Ascending aorta (tissue), 2 donors: ENCODE measurements around the gene CPNE8. TPM values are rescaled to one million over a fixed set of nuclear protein-coding genes. Genes with fewer than 3 reads are reported as not detected.

Source experiments
- DNase-seq, 2 donors: peaks; one replicate each; pipeline ENCODE4 v3.0.0-alpha.2; 2019; ENCODE audit warnings: low spot score in 2 of 2
- H3K27ac ChIP-seq, 2 donors: fragments of 200-600 bp; sonication (generic); one replicate each; pipeline ENCODE4 v1.5.1; 2016 to 2017; ENCODE audit warnings: mild to moderate bottlenecking in 1 of 2
- H3K27me3 ChIP-seq: fragments of 200-600 bp; sonication (generic); one replicate; pipeline ENCODE4 v1.5.1; 2017
- H3K36me3 ChIP-seq, 2 donors: fragments of 200-600 bp; sonication (generic); one replicate each; pipeline ENCODE4 v1.5.1; 2016
- H3K4me1 ChIP-seq, 2 donors: fragments of 200-600 bp; sonication (generic); one replicate each; pipeline ENCODE4 v1.5.1; 2016 to 2017; ENCODE audit warnings: mild to moderate bottlenecking in 1 of 2
- H3K4me3 ChIP-seq, 2 donors: fragments of 200-600 bp; sonication (generic); one replicate each; pipeline ENCODE4 v1.5.1; 2016 to 2017; ENCODE audit warnings: mild to moderate bottlenecking in 1 of 2
- H3K9me3 ChIP-seq, 2 donors: fragments of 200-600 bp; sonication (generic); one replicate each; pipeline ENCODE4 v1.5.1; 2016
- intact Hi-C: fragments of 100-400 bp; cut with DNase I; formaldehyde crosslinking; loops from one replicate; pipeline ENCODE4 v1.15.1; 2023
- total RNA-seq: library from RNA; depleted of rRNA; stranded (reverse); fragments of >200 nt; gene quantifications from one replicate; pipeline ENCODE4 v1.1.0, GENCODE V29; 2016
- TF ChIP-seq, protein P1 (sequence below), 3 experiments: fragments of 200-600 bp in 2 of 3; fragments of 450-650 bp in 1 of 3; sonication (generic) in 2 of 3; IDR thresholded peaks; one replicate each; pipeline ENCODE4 v1.5.1; 2016 to 2019; ENCODE audit warnings: antibody characterized with exemption in 3 of 3, mild to moderate bottlenecking in 1 of 3, moderate library complexity in 1 of 3

The CPNE8 gene
- total RNA-seq, 1 donor from 2014 or later, result 18.6 TPM

DNA sequence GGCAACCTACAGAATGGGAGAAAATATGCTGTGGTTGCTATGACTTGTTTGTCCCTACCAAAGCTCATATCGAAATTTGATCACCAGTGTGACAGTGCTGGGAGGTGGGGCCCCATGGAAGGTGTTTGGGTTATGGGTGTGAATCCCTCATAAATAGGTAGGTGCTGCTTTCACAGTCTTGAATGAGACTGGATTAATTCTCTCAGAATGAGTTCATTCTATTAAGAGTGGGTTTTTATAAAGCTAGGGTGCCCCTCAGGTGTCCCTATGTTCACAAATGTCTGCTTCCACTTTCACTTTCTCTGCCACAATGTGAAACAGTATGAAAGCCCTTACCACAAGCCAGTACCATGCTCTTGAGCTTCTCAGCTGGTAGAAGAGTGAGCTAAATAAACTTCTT, 133.5 kb downstream of the CPNE8 start:
- intact Hi-C loops, result no loop called here
- no peak overlapping the region for H3K27ac ChIP-seq
- peaks cover 0 to 4% of the 10 kb centered on the region in 2 donors for H3K36me3 ChIP-seq
- TF ChIP-seq, protein P1, sequence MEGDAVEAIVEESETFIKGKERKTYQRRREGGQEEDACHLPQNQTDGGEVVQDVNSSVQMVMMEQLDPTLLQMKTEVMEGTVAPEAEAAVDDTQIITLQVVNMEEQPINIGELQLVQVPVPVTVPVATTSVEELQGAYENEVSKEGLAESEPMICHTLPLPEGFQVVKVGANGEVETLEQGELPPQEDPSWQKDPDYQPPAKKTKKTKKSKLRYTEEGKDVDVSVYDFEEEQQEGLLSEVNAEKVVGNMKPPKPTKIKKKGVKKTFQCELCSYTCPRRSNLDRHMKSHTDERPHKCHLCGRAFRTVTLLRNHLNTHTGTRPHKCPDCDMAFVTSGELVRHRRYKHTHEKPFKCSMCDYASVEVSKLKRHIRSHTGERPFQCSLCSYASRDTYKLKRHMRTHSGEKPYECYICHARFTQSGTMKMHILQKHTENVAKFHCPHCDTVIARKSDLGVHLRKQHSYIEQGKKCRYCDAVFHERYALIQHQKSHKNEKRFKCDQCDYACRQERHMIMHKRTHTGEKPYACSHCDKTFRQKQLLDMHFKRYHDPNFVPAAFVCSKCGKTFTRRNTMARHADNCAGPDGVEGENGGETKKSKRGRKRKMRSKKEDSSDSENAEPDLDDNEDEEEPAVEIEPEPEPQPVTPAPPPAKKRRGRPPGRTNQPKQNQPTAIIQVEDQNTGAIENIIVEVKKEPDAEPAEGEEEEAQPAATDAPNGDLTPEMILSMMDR (IDR thresholded peaks at IDR 0.05), result no peak
- no peaks in the 10 kb centered on the region for H3K27me3 ChIP-seq
- H3K4me1 ChIP-seq, result no peaks in the 10 kb centered on the region
- H3K4me3 ChIP-seq, result no peak overlapping the region
- no peak for DNase-seq
- no peaks in the 10 kb centered on the region for H3K9me3 ChIP-seq

DNA sequence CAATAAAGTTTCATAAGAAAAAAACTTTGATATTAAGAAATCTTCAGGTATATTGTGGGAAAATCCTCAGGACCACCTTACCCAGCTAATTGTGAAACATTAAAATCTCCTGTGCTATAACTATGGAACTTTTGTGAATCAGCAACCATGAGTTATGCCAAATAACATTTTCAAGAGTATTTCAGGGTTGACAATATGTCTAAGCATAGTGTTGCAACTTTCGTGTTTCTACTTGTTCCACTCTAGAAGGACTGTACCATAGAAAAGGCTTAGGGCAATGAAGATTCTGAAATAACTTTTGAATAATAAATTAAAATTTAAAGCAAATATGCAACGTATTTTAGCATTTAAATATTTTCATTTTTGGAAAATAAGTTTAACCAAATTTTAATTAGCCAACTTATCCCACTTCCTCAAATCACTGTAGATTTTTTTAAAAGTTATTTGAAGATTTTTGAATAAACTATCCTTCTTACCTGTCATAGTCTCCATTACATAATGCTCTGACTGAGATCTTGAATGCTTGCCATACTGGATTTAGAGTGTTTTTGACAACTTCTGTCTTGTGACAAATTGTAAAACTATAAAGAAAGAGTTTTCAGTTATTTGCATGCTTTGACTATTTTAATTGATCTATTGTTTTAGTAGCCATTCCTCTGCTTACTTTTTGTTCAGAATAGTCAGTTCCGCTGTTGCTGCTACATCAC, 143.6 kb downstream of the CPNE8 start:
- Histone ChIP-seq H3K36me3 (peaks cover 0 to 5% of the 10 kb centered on the region in 2 donors), H3K27me3 (no peaks in the 10 kb centered on the region), H3K9me3 (no peaks in the 10 kb centered on the region), H3K4me3 (no peak overlapping the region), H3K4me1 (no peaks in the 10 kb centered on the region), H3K27ac (no peak overlapping the region)
- TF ChIP-seq, protein P1 (IDR thresholded peaks at IDR 0.05), result no peak
- intact Hi-C loops, result no loop called here
- DNase-seq, result no peak

DNA sequence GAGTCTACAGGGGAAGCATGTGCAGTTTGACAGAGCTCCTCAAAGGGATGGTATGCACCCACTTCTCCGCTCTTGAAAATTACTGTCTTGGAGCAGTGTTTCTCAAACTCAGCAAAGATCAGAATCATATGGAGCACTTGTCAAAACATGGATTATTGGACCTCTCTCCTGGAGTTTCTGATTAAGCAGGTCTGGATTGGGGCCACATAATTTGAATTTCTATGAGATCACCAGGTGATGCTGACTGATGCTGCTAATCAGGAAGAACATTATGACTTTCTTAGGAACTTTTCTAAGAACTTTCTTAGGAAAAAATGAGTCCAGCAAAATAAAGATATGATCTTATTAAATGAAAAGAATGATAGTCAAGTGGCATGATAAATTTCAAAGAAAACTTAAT, 144.3 kb downstream of the CPNE8 start:
- Histone ChIP-seq H3K27ac (no peak overlapping the region), H3K27me3 (no peaks in the 10 kb centered on the region), H3K4me3 (no peak overlapping the region), H3K4me1 (no peaks in the 10 kb centered on the region), H3K9me3 (no peaks in the 10 kb centered on the region), H3K36me3 (peaks cover 0 to 5% of the 10 kb centered on the region in 2 donors)
- TF ChIP-seq, protein P1 (IDR thresholded peaks at IDR 0.05), result no peak
- DNase-seq, result no peak
- intact Hi-C loops, result no loop called here

DNA sequence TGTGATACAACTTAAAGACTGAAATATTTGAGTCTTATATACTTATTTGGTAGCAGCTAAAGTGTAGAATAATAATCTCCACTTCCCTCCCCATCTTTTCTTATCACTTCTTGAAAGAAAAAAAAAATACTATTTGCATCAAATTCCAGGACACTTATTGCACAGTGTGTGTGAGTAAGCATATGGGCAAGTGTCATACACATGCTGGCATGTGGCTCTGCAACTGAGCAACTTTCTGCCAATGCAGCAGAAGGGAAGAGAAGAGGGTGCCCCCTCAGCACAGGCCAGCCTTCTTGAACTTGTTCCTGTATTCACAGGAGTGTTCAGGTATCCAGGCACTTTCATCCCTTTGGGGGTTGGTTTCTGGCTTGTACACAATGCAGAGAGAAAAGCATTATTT, 145.8 kb downstream of the CPNE8 start:
- Histone ChIP-seq H3K27me3 (no peaks in the 10 kb centered on the region), H3K9me3 (no peaks in the 10 kb centered on the region), H3K4me1 (no peaks in the 10 kb centered on the region), H3K27ac (no peak overlapping the region), H3K36me3 (peaks cover 0 to 5% of the 10 kb centered on the region in 2 donors), H3K4me3 (no peak overlapping the region)
- intact Hi-C loops, result no loop called here
- TF ChIP-seq, protein P1 (IDR thresholded peaks at IDR 0.05), result no peak
- no peak for DNase-seq

DNA sequence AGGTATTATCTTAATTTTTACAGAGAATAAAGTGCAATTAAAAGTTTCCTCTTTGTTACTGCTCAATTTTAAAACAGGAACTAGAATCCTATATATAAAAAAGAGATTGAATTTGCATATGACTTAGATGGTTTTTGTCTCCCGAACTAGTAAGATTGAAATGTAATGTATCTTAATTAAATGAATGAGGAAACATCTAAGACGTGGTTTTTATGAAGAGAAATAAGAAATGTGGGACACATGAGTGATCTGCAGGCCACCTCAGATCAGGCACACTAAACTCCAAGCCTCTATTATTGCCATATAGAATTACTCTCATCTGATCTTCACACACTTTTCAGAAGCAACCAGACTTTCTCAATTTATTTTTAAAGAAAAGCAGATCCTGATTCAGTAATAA, 158.6 kb downstream of the CPNE8 start:
- Histone ChIP-seq H3K36me3 (peaks cover 0 to 3% of the 10 kb centered on the region in 2 donors), H3K27ac (no peak overlapping the region), H3K27me3 (no peaks in the 10 kb centered on the region), H3K4me1 (no peaks in the 10 kb centered on the region), H3K4me3 (no peak overlapping the region), H3K9me3 (no peaks in the 10 kb centered on the region)
- DNase-seq, result no peak
- intact Hi-C loops, result no loop called here
- TF ChIP-seq, protein P1 (IDR thresholded peaks at IDR 0.05), result no peak
